GM12878 (cell line): ENCODE measurements around the gene HOXA1. TPM values are rescaled to one million over a fixed set of nuclear protein-coding genes. Genes with fewer than 3 reads are reported as not detected.

Experiments used
- ATAC-seq: fragments of 200-7000 bp; cut with Tn5 transposase; 3 replicates; pipeline ENCODE4 v1.9.1; 2020; ENCODE audit warnings: mild to moderate bottlenecking, moderate library complexity
- BruUV-seq: library from RNA; stranded (reverse); fragments of 400-500 nt; replicated peaks from 2 replicates; lab custom pipeline; 2021; lab: Mats Ljungman, UMichigan
- CTCF ChIA-PET: fragments of 300-600 bp; sonication (Branson Sonifier 250); formaldehyde crosslinking; extraction: SDS; loops from one replicate; lab custom pipeline; 2021; ENCODE audit warnings: inconsistent platforms; lab: Yijun Ruan, JAX
- POLR2A ChIA-PET: fragments of 350-600 bp; formaldehyde crosslinking; extraction: SDS; loops from one replicate; lab custom pipeline; 2021; ENCODE audit warnings: inconsistent platforms; lab: Charles Lee
- RAD21 ChIA-PET: fragments of 300-600 bp; sonication (Branson Sonifier 250); formaldehyde crosslinking; loops from one replicate; lab custom pipeline; 2023; ENCODE audit warnings: antibody characterized with exemption; ENCODE audit not compliant: unreplicated experiment; lab: Charles Lee
- SMC1A ChIA-PET: fragments of 300-600 bp; sonication (Branson Sonifier 250); formaldehyde crosslinking; loops from one replicate; lab custom pipeline; 2023; ENCODE audit not compliant: unreplicated experiment, uncharacterized antibody; lab: Charles Lee
- DNase-seq: peaks from one replicate; pipeline ENCODE4 v3.0.0-alpha.2; 2011; ENCODE audit warnings: low read depth, low spot score
- FAIRE-seq: peaks from 3 replicates; lab custom pipeline; 2011; peaks lifted over from hg19 to GRCh38; lab: Jason Lieb, UNC
- H2AFZ ChIP-seq: 2 replicates; pipeline ENCODE4 v1.6.0; 2011; ENCODE audit warnings: low read depth, low read length, control low read depth; ENCODE audit not compliant: control insufficient read depth
- H3K27ac ChIP-seq: 2 replicates; pipeline ENCODE4 v1.5.1; 2011; ENCODE audit warnings: control low read depth; ENCODE audit not compliant: control insufficient read depth, insufficient read depth
- H3K27me3 ChIP-seq, 2 experiments: replicated peaks in 1 of 2; 2 replicates each; pipeline versions ENCODE4 v1.6.0 to v1.6.1; 2011; ENCODE audit warnings: low read length in 1 of 2; ENCODE audit not compliant: control insufficient read depth in 2 of 2, insufficient read depth in 2 of 2
- H3K36me3 ChIP-seq, 2 experiments: 2 replicates each; pipeline ENCODE4 v1.5.1; 2011; ENCODE audit warnings: low read length in 1 of 2; ENCODE audit not compliant: control insufficient read depth in 2 of 2, insufficient read depth in 2 of 2
- H3K4me1 ChIP-seq: 2 replicates; pipeline ENCODE4 v1.6.1; 2011; ENCODE audit warnings: mild to moderate bottlenecking, low read length, moderate library complexity, mixed read lengths; ENCODE audit not compliant: control insufficient read depth, insufficient read depth
- H3K4me2 ChIP-seq: 2 replicates; pipeline ENCODE4 v1.6.0; 2011; ENCODE audit warnings: control low read depth; ENCODE audit not compliant: control insufficient read depth, insufficient read depth
- H3K4me3 ChIP-seq: fragments of 200-600 bp; sonication (generic); 2 replicates; pipeline ENCODE4 v1.5.1; 2016
- H3K79me2 ChIP-seq: 2 replicates; pipeline ENCODE4 v1.6.0; 2011; ENCODE audit warnings: low read length; ENCODE audit not compliant: control insufficient read depth, insufficient read depth
- H3K9ac ChIP-seq: 2 replicates; pipeline ENCODE4 v1.8.0; 2011; ENCODE audit warnings: low read length, control low read depth, mixed read lengths; ENCODE audit not compliant: control insufficient read depth, insufficient read depth
- H3K9me3 ChIP-seq: replicated peaks from 3 replicates; pipeline ENCODE4 v1.5.1; 2011; ENCODE audit warnings: mild to moderate bottlenecking, low read length; ENCODE audit not compliant: control insufficient read depth, insufficient read depth
- H4K20me1 ChIP-seq: 2 replicates; pipeline ENCODE4 v1.6.0; 2011; ENCODE audit not compliant: control insufficient read depth, insufficient read depth
- BCL11A ChIP-seq: IDR thresholded peaks from 2 replicates; pipeline ENCODE4 v1.6.1; 2011; ENCODE audit warnings: low read depth, low read length
- BHLHE40 ChIP-seq, 2 experiments: fragments of 450-650 bp in 1 of 2; IDR thresholded peaks; 2 replicates each; pipeline ENCODE4 v1.6.1; 2011 to 2017; ENCODE audit warnings: low read depth in 2 of 2, borderline replicate concordance in 1 of 2, improper control_type of control experiment in 1 of 2, low read length in 1 of 2, mild to moderate bottlenecking in 1 of 2
- CBFB ChIP-seq: IDR thresholded peaks from 2 replicates; pipeline ENCODE4 v1.6.1; 2016; ENCODE audit warnings: antibody characterized with exemption, low read depth
- CEBPB ChIP-seq, 2 experiments: fragments of 150-350 bp in 1 of 2; IDR thresholded peaks; 2 replicates each; pipeline ENCODE4 v1.6.1; 2012 to 2014; ENCODE audit warnings: low read depth in 2 of 2, low read length in 2 of 2, borderline replicate concordance in 1 of 2, inconsistent platforms in 1 of 2
- MEF2B ChIP-seq: fragments of 450-650 bp; IDR thresholded peaks from 2 replicates; pipeline ENCODE4 v1.6.1; 2018; ENCODE audit warnings: mild to moderate bottlenecking, moderate library complexity; ENCODE audit not compliant: partially characterized antibody, poor library complexity, severe bottlenecking
- MTA2 ChIP-seq: fragments of 450-650 bp; IDR thresholded peaks from 2 replicates; pipeline ENCODE4 v1.6.1; 2016; ENCODE audit warnings: low read depth, mild to moderate bottlenecking, moderate library complexity
- MYB ChIP-seq: fragments of 150-350 bp; IDR thresholded peaks from 2 replicates; pipeline ENCODE4 v1.6.1; 2014; ENCODE audit warnings: mild to moderate bottlenecking, low read depth, low read length, borderline replicate concordance
- RCOR1 ChIP-seq: conservative IDR thresholded peaks from 2 replicates; pipeline ENCODE4 v1.6.1; 2012; ENCODE audit warnings: low read depth, low read length, improper control_type of control experiment
- RFX5 ChIP-seq: IDR thresholded peaks from 2 replicates; pipeline ENCODE4 v1.6.1; 2011; ENCODE audit warnings: low read depth, low read length, improper control_type of control experiment
- SPI1 ChIP-seq: IDR thresholded peaks from 2 replicates; pipeline ENCODE4 v1.6.1; 2011; ENCODE audit warnings: low read depth, mild to moderate bottlenecking, low read length, moderate library complexity, borderline replicate concordance; ENCODE audit not compliant: insufficient read depth
- TARDBP ChIP-seq: IDR thresholded peaks from 2 replicates; pipeline ENCODE4 v1.6.1; 2016; ENCODE audit warnings: borderline replicate concordance
- TCF3 ChIP-seq: IDR thresholded peaks from 2 replicates; pipeline ENCODE4 v1.6.1; 2012; ENCODE audit warnings: low read depth, mild to moderate bottlenecking, low read length, borderline replicate concordance; ENCODE audit not compliant: insufficient read depth
- TCF7 ChIP-seq: IDR thresholded peaks from 2 replicates; pipeline ENCODE4 v1.6.1; 2014; ENCODE audit warnings: antibody characterized with exemption, borderline replicate concordance
- ZBED1 ChIP-seq: IDR thresholded peaks from 2 replicates; pipeline ENCODE4 v1.6.1; 2016; ENCODE audit warnings: borderline replicate concordance
- ZSCAN29 ChIP-seq: fragments of 450-650 bp; IDR thresholded peaks from 2 replicates; pipeline ENCODE4 v1.6.1; 2017; ENCODE audit warnings: mild to moderate bottlenecking, moderate library complexity
- WGBS: methylation state at CpG from one replicate; pipeline ENCODE4 v1.1.6; 2016; ENCODE audit warnings: low lambda C conversion rate; ENCODE audit not compliant: insufficient replicate concordance, insufficient coverage; ENCODE audit errors: missing lambda C conversion rate; 5-methylcytosine and 5-hydroxymethylcytosine counted together
- in situ Hi-C: fragments of 300-500 bp; cut with MboI; formaldehyde crosslinking; loops from 9 replicates; pipeline ENCODE4 v1.14.3; 2018; ENCODE audit warnings: mixed read lengths
- intact Hi-C: fragments of 100-400 bp; cut with micrococcal nuclease; formaldehyde crosslinking; loops from one replicate; pipeline ENCODE4 v1.14.2; 2022; ENCODE audit not compliant: unreplicated experiment
- polyA plus RNA-seq, 11 experiments: library from polyadenylated mRNA; depleted of rRNA in 4 of 11; unstranded in 6 of 11; stranded (reverse) in 5 of 11; fragments of >200 nt; fragmentation: Nextera tagmentation in 4 of 11; fragmentation: Illumina TruSeq in 1 of 11; extraction: Ambion mirVana in 4 of 11; extraction: Trizol in 1 of 11; gene quantifications; 1 replicate in 1 of 11; 2 replicates in 10 of 11; pipeline versions ENCODE4 v1.2.1 to v1.2.3, GENCODE V29; 2011 to 2016; ENCODE audit warnings: inconsistent platforms in 2 of 11, missing spikeins in 2 of 11, low read depth in 1 of 11
- total RNA-seq, 4 experiments: library from RNA; depleted of rRNA in 3 of 4; stranded (reverse); fragments of >200 nt in 3 of 4; fragmentation: Illumina TruSeq in 1 of 4; extraction: Trizol in 1 of 4; gene quantifications; 2 replicates each; pipeline versions ENCODE4 v1.2.1 to v1.2.3, GENCODE V29; 2013 to 2021
- TF ChIP-seq, protein P1 (sequence below): fragments of 450-650 bp; IDR thresholded peaks from 2 replicates; pipeline ENCODE4 v1.6.1; 2017; ENCODE audit warnings: mild to moderate bottlenecking, moderate library complexity
- TF ChIP-seq, protein P2 (sequence below): fragments of 450-650 bp; IDR thresholded peaks from 2 replicates; pipeline ENCODE4 v1.6.1; 2017; ENCODE audit warnings: antibody characterized with exemption, mild to moderate bottlenecking, moderate library complexity

HOXA1 gene
- total and polyA plus RNA-seq, 10 of the 15 experiments (the other 5 are each of a cell fraction or from before 2014, with no cell fraction given): 0.06 to 1.7 (median 0.18) TPM; not detected in 3

DNA sequence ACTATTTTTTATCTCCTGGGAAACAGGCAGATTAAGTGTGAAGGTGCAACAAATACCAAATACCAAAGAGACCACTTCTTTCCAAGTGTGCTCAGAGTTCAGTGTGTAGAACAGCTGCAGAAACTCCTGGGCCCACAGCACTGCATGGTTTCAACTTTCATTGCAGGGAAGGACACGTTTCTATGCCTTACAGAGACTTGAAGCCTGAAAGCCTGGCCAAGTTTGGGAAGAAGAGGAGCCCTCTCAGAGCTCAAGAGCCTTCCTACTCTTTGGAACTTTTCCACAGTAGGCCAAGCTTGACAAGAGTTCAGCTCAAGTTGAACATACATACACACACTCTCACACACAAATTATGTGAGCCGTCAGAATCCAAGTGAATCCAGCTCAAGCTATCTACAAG lies 32.2 kb upstream of the HOXA1 start:
- no peak overlapping the region for H2AFZ ChIP-seq
- CTCF ChIA-PET: interaction anchor here (0.9 kb wide), 1 partner anchor 22 kb away, joined by 4 read pairs; no protein-coding TSS in a partner anchor
- in situ Hi-C loops (no loop called here), intact Hi-C loops (no loop called here)
- H3K79me2 ChIP-seq: no peaks in the 10 kb centered on the region
- no peak overlapping the region for H3K9ac ChIP-seq
- H3K27me3 ChIP-seq: peaks cover 0 to 2% of the 10 kb centered on the region in 2 experiments; a peak in 2 of 4 replicates
- SMC1A ChIA-PET: interaction anchor here (1.0 to 1.2 kb wide), 2 partner anchors 23 to 101 kb away, joined by 3 read pairs; no protein-coding TSS in a partner anchor
- H3K4me3 ChIP-seq: no peak overlapping the region
- H3K36me3 ChIP-seq: no peaks in the 10 kb centered on the region
- no peak for ATAC-seq
- POLR2A ChIA-PET: no interaction called here
- no TSS peak for BruUV-seq
- H4K20me1 ChIP-seq: no peaks in the 10 kb centered on the region
- H3K4me2 ChIP-seq: no peak overlapping the region
- H3K4me1 ChIP-seq: no peaks in the 10 kb centered on the region
- FAIRE-seq: no peak
- no peaks in the 10 kb centered on the region; the same call in 2 of the 3 replicates for H3K9me3 ChIP-seq
- WGBS: 50% methylated on average over 2 of the region's 2 CpGs
- no peak overlapping the region for H3K27ac ChIP-seq
- TF ChIP-seq CEBPB (IDR thresholded peaks at IDR 0.05; ENCODE audit: borderline replicate concordance in 1 of 2, low read depth in 2 of 2, low read length in 2 of 2): no peak
- TF ChIP-seq TARDBP: no peak
- no peak for TF ChIP-seq MTA2
- TF ChIP-seq, protein P1, sequence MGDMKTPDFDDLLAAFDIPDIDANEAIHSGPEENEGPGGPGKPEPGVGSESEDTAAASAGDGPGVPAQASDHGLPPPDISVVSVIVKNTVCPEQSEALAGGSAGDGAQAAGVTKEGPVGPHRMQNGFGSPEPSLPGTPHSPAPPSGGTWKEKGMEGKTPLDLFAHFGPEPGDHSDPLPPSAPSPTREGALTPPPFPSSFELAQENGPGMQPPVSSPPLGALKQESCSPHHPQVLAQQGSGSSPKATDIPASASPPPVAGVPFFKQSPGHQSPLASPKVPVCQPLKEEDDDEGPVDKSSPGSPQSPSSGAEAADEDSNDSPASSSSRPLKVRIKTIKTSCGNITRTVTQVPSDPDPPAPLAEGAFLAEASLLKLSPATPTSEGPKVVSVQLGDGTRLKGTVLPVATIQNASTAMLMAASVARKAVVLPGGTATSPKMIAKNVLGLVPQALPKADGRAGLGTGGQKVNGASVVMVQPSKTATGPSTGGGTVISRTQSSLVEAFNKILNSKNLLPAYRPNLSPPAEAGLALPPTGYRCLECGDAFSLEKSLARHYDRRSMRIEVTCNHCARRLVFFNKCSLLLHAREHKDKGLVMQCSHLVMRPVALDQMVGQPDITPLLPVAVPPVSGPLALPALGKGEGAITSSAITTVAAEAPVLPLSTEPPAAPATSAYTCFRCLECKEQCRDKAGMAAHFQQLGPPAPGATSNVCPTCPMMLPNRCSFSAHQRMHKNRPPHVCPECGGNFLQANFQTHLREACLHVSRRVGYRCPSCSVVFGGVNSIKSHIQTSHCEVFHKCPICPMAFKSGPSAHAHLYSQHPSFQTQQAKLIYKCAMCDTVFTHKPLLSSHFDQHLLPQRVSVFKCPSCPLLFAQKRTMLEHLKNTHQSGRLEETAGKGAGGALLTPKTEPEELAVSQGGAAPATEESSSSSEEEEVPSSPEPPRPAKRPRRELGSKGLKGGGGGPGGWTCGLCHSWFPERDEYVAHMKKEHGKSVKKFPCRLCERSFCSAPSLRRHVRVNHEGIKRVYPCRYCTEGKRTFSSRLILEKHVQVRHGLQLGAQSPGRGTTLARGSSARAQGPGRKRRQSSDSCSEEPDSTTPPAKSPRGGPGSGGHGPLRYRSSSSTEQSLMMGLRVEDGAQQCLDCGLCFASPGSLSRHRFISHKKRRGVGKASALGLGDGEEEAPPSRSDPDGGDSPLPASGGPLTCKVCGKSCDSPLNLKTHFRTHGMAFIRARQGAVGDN: no peak
- TF ChIP-seq TCF7: no peak
- TF ChIP-seq MEF2B: no peak
- no peak for TF ChIP-seq BHLHE40 (IDR thresholded peaks at IDR 0.05; ENCODE audit: borderline replicate concordance in 1 of 2, low read depth in 2 of 2, low read length in 1 of 2)
- no peak for TF ChIP-seq RCOR1
- no peak for TF ChIP-seq SPI1
- no peak for TF ChIP-seq TCF3
- TF ChIP-seq RFX5: no peak
- TF ChIP-seq, protein P2, sequence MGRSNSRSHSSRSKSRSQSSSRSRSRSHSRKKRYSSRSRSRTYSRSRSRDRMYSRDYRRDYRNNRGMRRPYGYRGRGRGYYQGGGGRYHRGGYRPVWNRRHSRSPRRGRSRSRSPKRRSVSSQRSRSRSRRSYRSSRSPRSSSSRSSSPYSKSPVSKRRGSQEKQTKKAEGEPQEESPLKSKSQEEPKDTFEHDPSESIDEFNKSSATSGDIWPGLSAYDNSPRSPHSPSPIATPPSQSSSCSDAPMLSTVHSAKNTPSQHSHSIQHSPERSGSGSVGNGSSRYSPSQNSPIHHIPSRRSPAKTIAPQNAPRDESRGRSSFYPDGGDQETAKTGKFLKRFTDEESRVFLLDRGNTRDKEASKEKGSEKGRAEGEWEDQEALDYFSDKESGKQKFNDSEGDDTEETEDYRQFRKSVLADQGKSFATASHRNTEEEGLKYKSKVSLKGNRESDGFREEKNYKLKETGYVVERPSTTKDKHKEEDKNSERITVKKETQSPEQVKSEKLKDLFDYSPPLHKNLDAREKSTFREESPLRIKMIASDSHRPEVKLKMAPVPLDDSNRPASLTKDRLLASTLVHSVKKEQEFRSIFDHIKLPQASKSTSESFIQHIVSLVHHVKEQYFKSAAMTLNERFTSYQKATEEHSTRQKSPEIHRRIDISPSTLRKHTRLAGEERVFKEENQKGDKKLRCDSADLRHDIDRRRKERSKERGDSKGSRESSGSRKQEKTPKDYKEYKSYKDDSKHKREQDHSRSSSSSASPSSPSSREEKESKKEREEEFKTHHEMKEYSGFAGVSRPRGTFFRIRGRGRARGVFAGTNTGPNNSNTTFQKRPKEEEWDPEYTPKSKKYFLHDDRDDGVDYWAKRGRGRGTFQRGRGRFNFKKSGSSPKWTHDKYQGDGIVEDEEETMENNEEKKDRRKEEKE: no peak
- TF ChIP-seq ZBED1: no peak
- TF ChIP-seq BCL11A: no peak
- no peak for TF ChIP-seq CBFB
- TF ChIP-seq MYB: no peak
- TF ChIP-seq ZSCAN29: no peak
- no peak for DNase-seq
- RAD21 ChIA-PET: no interaction called here
